HG03159 (cell line): ENCODE measurements around the gene EHF.
A peak's percentile ranks its signal among the peaks of the same experiment; 100 is the strongest.

Source experiments
- ATAC-seq: cut with Tn5 transposase; IDR thresholded peaks from one replicate; pipeline ENCODE4 v1.9.1; 2021; ENCODE audit warnings: mild to moderate bottlenecking, moderate library complexity; ENCODE audit not compliant: unreplicated experiment

The EHF gene

GRCh38 chr11:34643311-34643710 lies 22.4 kb downstream of the EHF start:
- ATAC-seq: no peak

GRCh38 chr11:34643846-34644245 lies 23.0 kb downstream of the EHF start:
- ATAC-seq: no peak

DNA sequence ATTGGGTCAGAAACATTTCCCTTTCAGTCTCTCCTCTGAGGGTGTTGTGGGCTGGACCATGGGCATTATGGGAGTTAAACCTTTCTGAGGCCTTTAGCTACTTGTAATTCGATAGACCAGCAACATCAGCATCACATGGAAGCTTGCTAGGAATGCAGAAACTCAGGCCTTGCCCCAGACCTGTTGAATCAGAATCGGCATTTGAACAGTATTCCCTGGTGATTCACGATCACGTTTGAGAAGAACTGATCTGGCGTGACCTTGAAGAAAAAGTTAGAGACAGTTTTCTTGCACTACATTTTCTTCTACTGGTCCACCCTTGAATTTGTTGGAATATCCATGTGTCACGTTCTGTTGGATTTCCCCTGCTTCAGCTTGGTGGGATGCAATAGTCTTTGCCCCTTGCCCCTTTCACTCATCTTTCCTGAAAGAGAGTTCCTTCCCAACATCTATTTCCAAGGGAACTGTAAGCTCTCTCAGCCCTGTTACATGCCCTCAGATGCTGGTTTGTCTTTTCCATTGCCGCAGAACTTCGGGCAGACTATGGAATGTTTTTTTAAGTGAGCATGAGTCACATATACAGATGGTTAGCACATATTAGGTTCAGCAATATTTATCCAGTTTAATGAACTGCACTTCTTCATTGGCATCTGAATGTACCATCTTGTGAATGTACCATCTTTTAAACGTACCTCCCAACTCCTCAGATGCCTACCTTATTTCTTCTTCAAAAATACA lies 23.9 kb downstream of the EHF start:
- ATAC-seq: no peak

- no peak for ATAC-seq
Measured at GRCh38 chr11:34646431-34646830, 25.5 kb downstream of the EHF start.

DNA sequence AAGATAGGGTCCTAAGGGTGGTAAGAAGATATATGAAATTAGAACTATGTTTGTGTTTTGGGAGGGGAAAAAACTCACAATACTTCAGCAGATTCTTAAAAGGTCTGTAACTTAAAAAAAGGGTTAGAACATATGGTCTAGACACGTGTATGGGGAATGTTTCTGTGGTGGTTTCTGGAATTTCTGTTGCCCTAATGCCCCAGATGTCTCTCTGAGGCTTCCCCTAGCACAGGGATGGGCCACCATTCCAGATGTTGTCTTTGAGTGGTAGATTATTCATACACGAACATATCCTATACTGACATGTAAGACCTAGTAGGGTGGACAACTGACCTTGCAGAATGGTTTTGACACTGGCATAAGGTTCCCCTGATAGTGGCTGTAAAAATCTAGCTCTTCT lies 26.2 kb downstream of the EHF start:
- no peak for ATAC-seq

- no peak for ATAC-seq
Measured at GRCh38 chr11:34647532-34647931, 26.6 kb downstream of the EHF start.

GRCh38 chr11:34648036-34648435 lies 27.1 kb downstream of the EHF start:
- ATAC-seq: no peak

DNA sequence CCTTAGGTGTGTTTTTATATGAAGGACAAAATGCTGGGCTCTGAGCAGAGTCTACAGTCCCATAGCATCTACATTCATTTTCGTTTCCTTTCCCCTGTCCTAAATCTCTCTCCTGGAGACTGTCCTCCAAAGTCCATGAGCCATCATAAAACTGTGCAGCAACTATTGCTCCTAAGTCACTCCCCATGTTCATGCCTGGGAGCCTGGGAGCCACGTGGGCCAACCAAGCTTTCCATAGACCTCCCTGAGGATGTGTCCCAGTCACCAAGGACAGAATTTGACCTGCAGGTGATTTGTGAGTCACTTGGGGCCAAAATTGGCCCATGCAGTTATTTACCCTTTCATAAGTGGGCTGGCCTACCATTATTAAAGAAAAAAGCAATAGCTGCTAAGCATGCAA lies 28.7 kb downstream of the EHF start:
- no peak for ATAC-seq

- peak; percentile 93 for ATAC-seq
Measured at GRCh38 chr11:34650528-34650927, 29.6 kb downstream of the EHF start.

- ATAC-seq: no peak
Measured at GRCh38 chr11:34651551-34651950, 30.7 kb downstream of the EHF start.

DNA sequence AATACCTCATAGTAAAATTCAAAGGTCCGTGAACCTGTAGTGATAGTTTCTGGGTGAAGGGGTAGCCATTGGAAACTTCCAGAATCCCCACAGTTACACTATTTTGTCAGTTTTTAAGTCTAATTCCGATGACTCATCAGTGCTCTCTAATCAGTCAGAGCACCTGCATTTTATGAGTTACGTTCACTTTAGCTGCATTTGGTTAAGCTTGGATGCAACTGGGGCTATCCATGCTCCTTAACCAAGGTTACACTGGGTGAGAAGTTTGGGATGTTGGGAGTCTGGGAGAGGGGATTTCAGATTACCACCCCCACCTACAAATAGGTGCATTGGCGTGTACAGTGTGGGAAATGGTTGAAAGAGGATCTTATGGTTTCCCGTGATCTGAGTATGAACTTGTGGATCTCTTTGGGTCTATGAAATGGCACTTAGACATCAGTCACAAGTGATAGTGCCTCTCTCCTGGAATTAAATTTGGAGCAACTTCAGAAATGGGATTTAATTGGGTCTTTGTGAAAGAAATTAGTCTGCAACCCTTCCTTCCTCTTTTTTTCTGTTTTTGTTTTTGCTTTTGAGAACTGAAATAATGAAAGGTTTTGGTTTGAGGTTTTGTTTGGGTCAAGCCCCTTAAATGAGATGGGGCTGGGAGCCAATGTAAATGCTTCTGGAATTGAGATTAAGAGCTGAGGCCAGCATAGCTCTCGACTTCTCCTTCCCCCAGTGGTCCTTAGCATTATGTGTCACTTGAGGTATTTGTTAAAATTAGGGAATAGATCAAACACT lies 31.5 kb downstream of the EHF start:
- no peak for ATAC-seq

- no peak for ATAC-seq
Measured at GRCh38 chr11:34653031-34653430, 32.1 kb downstream of the EHF start.

DNA sequence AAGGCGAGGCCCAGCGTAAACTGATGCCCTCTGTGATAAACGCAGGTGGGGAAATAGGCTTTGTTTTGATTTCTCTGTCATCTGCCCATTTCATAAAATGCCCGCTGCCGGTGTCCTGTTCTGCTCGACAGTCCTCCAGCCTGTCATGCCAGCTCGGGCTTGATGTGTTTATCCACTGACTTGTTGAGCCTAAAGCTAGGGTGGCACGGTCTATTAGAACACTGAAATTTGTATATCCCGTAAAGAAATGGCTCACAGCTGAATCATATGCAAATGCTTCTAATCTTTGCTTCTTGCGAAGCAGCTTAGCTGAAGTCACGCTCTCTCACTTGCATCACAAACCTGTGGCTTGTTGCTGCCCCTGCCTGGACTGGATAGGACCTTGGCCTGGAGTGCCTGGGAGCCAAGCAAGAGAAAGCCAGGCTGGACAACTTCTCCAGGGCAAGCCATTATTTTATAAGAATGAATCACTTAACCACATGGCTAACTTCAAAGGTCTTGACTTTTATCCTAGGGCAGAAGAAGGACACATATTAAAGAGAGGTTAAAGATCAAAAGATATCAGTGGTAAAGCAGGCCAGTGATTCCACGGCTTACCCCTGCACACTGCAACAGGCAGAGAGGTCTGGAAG lies 33.1 kb downstream of the EHF start:
- no peak for ATAC-seq

DNA sequence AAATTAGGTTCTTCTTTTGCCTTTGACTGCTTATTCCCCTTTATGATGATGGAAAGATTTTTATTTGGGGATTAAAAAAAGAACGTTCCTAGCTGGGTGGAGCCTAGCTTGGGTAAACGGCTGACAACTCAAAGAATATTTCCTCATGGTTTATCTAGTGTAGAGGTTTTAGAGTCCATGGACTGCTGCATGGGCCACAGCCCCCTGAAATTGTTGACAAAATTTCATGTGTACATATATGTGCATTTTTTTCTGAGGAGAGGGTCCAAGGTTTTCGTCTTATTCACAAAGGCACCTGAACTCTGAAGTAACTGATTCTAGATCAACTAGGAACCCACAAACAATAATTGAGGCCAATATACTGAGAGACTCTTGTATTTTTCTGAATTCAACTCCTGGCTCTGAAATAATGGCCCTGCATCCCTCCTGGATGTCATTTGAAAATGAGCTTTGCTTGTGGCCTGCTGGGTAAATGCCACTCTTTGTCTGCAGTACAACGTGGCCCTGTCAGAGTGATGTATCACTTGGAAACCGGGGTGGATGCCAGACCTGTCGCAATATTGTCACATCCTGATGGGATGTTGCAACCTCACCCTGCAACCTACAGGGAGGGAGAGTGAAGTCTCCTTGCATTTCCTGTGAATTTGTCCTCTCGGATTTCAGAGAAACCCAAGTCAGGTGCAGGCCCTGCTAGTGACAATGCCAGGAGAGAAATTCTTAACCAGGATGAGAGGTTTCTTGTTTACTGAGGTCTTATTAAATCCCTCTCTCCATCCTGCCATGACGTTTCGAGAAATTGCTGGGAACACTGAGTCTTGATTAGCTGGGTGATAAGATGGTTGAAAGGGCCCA lies 33.8 kb downstream of the EHF start:
- no peak for ATAC-seq

DNA sequence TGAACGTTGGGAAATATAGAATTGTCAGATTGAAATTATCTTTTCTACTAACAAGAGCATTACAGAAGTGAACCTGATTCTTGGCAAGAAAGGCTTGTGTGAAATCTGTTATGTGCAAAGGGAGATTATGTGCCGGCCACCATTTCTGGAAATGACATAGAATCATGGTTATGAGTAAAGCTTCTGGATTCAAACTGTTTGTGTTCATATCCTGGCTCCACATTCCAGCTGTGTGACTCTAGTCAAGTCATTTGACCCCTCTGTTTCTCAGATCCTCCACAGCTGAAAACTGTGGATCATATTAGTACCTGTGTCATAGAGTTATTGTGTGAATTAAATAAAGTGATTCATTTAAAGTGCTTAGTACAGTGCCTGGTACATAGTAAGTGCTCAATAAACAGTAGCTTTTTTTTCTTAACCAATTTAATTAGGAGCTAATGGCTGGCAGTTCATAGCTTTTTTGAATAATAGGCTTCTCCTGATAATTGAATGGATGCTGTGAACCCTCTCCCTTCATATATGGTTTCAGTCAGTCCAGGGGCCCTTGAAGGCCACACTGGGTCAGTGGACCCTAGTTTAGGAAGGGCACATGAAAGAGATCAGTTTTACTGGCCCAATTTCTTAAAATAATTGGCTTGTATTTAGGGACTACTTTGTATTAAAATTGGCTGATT lies 34.6 kb downstream of the EHF start:
- no peak for ATAC-seq

DNA sequence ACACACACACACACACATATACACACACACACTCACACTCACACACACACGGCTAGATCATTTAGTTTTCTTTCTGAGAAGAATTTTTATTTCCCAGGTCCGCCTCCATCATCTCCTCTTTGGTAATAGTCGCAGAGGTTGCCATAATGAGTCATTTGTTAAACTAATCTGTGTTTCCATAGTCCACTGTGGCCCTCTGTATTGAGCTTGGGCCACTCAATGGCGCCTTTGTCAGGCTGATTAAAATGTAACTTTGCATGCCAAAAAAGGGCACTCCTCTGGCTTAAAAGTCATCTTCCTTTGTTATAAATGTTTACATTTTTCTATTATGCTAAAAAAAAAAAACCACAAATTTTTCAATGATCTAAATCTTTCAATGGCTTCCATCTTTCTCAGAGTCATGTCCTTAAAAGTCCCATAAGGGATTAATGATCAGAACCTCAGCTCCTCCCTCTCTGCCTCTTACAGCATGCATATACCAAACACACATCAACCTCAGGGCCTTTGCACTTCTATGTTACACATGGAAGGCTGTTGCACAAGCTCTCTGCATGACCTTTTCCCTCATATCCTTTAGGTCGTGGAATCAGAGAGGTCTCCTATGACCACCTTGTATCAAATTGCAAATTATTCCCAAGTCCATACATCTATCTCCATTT lies 35.3 kb downstream of the EHF start:
- no peak for ATAC-seq

GRCh38 chr11:34658071-34659015 lies 37.5 kb downstream of the EHF start:
- ATAC-seq: no peak

DNA sequence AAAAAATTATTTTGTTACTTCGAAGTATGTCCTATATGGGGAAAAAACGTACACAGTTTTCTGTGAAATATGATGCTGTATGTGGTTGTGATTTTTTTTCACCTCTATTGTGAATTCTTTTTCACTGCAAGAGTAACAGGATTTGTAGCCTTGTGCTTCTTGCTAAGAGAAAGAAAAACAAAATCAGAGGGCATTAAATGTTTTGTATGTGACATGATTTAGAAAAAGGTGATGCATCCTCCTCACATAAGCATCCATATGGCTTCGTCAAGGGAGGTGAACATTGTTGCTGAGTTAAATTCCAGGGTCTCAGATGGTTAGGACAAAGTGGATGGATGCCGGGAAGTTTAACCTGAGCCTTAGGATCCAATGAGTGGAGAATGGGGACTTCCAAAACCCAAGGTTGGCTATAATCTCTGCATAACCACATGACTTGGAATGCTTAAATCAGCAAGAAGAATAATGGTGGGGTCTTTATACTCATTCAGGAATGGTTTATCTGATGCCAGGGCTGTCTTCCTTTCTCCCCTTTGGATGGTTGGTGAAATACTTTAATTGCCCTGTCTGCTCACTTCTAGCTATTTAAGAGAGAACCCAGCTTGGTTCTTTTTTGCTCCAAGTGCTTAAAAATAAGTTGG lies 38.3 kb downstream of the EHF start:
- ATAC-seq: no peak
